T-helper 2 cell treated with Interferon-gamma antibody and Interleukin-4, amounts not matched to agents 5 μg/mL and 100 μg/mL, for 36 hours (primary cell): ENCODE data around the gene PRICKLE4.

Experiments used
- DNase-seq: peaks from one replicate; pipeline ENCODE4 v3.0.0; 2021; ENCODE audit warnings: low spot score
- H3K27ac Mint-ChIP-seq: one replicate; pipeline ENCODE4 v1.8.0; 2021; ENCODE audit warnings: mild to moderate bottlenecking, mixed read lengths
- H3K27me3 Mint-ChIP-seq: one replicate; pipeline ENCODE4 v1.8.0; 2021; ENCODE audit warnings: low read depth, mixed read lengths
- H3K36me3 Mint-ChIP-seq: one replicate; pipeline ENCODE4 v1.8.0; 2021; ENCODE audit warnings: low read depth, mixed read lengths
- H3K4me1 Mint-ChIP-seq: one replicate; pipeline ENCODE4 v1.8.0; 2021; ENCODE audit warnings: low read depth, mixed read lengths
- H3K4me3 Mint-ChIP-seq: one replicate; pipeline ENCODE4 v1.8.0; 2022; ENCODE audit warnings: mild to moderate bottlenecking, moderate library complexity, mixed read lengths
- H3K9me3 Mint-ChIP-seq: one replicate; pipeline ENCODE4 v1.8.0; 2021; ENCODE audit warnings: mixed read lengths

The PRICKLE4 gene

GRCh38 chr6:41739041-41739440 lies 41.5 kb upstream of the PRICKLE4 start:
- DNase-seq = no peak
- no peak overlapping the region for H3K27ac Mint-ChIP-seq
- H3K9me3 Mint-ChIP-seq = no peaks in the 10 kb centered on the region
- no peaks in the 10 kb centered on the region for H3K27me3 Mint-ChIP-seq
- no peak overlapping the region for H3K4me3 Mint-ChIP-seq
- H3K4me1 Mint-ChIP-seq = peaks cover 3% of the 10 kb centered on the region
- H3K36me3 Mint-ChIP-seq = no peaks in the 10 kb centered on the region

DNA sequence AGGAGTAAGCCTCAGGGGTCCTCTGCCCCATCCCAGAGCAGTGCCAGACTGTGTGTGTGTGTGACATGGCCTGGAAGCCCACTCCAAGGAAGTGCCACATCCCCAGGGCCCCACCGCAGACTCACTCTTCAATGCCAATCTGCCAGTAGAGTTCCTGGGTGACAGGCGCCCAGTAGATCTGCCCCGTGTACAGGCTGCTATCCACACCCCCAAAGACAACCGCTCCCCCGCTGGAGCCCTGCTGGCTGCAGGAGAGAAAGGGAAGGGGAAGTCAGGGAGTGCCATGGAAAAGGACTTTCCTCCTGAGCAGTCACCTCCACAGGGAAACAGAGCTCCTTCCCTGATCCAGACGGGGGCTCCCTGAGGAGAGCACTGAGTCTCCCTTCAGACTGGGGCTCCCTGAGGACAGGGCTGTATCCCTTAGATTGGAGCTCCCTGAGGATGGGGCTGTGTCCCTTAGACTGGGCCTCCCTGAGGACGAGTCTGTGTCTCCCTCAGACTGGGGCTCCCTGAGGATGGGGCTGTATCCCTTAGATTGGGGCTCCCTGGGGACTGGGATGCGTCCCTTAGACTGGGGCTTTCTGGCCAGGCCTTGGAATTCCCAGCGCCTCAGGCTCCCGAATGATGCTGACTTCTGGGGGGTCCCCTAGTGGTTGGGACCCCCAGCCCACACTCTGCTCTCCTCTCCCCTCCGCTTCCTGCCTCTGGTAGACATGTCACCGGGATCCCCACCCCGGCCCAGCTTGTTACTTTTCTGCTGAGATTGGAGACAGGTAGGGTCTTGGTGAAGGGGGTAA lies 40.0 kb upstream of the PRICKLE4 start:
- H3K4me1 Mint-ChIP-seq = peaks cover 3% of the 10 kb centered on the region
- no peak overlapping the region for H3K4me3 Mint-ChIP-seq
- no peaks in the 10 kb centered on the region for H3K36me3 Mint-ChIP-seq
- DNase-seq = no peak
- H3K27ac Mint-ChIP-seq = no peak overlapping the region
- H3K27me3 Mint-ChIP-seq = no peaks in the 10 kb centered on the region
- H3K9me3 Mint-ChIP-seq = no peaks in the 10 kb centered on the region

GRCh38 chr6:41741625-41742490 lies 38.7 kb upstream of the PRICKLE4 start:
- H3K27ac Mint-ChIP-seq = no peak overlapping the region
- H3K4me3 Mint-ChIP-seq = no peak overlapping the region
- H3K36me3 Mint-ChIP-seq = no peaks in the 10 kb centered on the region
- H3K27me3 Mint-ChIP-seq = no peaks in the 10 kb centered on the region
- no peak for DNase-seq
- no peaks in the 10 kb centered on the region for H3K4me1 Mint-ChIP-seq
- no peaks in the 10 kb centered on the region for H3K9me3 Mint-ChIP-seq

DNA sequence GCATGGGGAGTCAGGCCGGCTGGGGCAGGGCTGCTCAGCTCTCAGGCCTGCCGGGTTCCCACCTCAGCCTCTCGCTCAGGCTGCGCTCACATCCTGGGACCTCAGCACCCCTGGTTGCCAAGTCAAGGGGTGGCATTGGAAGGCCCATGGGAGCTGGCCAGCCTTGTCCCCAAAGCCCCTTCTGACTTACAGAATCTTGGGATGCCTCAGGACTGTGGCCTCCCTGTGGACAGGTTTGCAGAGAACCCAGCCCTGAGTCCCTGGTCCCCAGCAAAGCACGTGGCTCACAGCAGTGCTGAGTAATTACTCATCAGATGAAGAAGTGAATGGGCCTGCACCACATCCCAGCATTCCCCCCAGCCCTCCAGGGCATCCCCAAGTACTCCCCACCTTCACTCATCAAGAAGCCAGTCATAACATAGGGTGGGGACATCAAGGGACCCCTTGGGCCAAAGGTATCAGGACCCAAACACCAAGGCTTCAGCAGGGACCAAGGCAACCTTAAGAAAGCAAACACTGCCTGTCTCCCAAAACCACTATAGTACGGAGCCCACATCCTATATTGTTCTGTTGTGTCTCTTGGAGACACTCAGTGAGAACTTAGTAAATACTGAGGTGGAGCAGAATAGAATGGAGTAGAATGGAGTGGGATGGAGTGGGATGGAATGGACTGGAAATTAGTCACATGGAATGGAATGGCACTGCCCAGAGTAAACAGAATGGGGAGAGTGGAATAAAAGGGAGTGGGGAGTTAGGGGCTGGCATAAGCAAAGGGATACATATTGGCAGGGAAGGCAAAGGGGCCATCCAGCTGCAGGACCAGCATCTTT lies 37.0 kb upstream of the PRICKLE4 start:
- no peaks in the 10 kb centered on the region for H3K4me1 Mint-ChIP-seq
- no peaks in the 10 kb centered on the region for H3K36me3 Mint-ChIP-seq
- no peak overlapping the region for H3K4me3 Mint-ChIP-seq
- no peaks in the 10 kb centered on the region for H3K27me3 Mint-ChIP-seq
- no peaks in the 10 kb centered on the region for H3K9me3 Mint-ChIP-seq
- DNase-seq = no peak
- no peak overlapping the region for H3K27ac Mint-ChIP-seq

DNA sequence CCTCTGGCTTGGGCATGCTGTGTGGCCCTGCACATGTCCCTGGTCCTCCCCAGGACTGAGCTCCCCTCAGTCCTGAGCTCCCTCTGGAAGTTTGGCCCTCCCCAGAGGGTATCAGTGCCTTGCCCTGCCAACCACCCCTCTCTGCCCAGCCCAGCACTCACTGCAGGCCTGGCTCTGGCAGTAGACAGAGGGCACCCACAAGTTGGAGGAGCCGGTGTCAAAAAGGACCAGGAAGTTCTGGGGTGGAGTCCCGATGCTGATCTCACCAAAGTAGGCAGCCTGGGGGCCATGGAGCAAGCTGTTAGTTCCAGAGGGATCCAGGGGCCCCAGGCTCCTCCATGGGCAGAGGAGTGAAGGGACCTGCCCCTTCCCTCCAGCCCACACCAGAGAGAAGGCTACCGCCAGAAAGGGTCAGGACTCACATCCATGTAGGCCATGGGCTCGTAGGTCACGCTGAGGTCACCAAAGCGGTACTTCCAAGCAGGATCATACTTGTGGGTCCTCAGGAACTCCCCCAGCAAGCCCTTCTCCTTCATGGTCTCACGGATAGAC lies 36.3 kb upstream of the PRICKLE4 start:
- DNase-seq = no peak
- H3K4me1 Mint-ChIP-seq = no peaks in the 10 kb centered on the region
- H3K36me3 Mint-ChIP-seq = no peaks in the 10 kb centered on the region
- no peaks in the 10 kb centered on the region for H3K9me3 Mint-ChIP-seq
- H3K4me3 Mint-ChIP-seq = no peak overlapping the region
- no peaks in the 10 kb centered on the region for H3K27me3 Mint-ChIP-seq
- no peak overlapping the region for H3K27ac Mint-ChIP-seq

GRCh38 chr6:41746107-41746506 lies 34.5 kb upstream of the PRICKLE4 start:
- no peaks in the 10 kb centered on the region for H3K4me1 Mint-ChIP-seq

GRCh38 chr6:41747256-41748101 lies 33.1 kb upstream of the PRICKLE4 start, which contains the start of gene PGC:
TSS of gene PGC (minus strand) at chr6:41747397. CDS start at chr6:41747334, 63 bp downstream.
- DNase-seq = no peak
- H3K4me3 Mint-ChIP-seq = no peak within 1 kb of the TSS
- no peaks in the 10 kb centered on the region for H3K36me3 Mint-ChIP-seq
- H3K27ac Mint-ChIP-seq = no peak within 1 kb of the TSS
- peaks cover 10% of the 10 kb centered on the region for H3K27me3 Mint-ChIP-seq
- no peaks in the 10 kb centered on the region for H3K4me1 Mint-ChIP-seq
- no peaks in the 10 kb centered on the region for H3K9me3 Mint-ChIP-seq

More at GRCh38 chr6:41746107-41746506, 34.5 kb upstream of the PRICKLE4 start:
- Mint-ChIP-seq H3K4me3 (no peak overlapping the region), H3K9me3 (no peaks in the 10 kb centered on the region), H3K36me3 (no peaks in the 10 kb centered on the region), H3K27me3 (peaks cover 8% of the 10 kb centered on the region), H3K27ac (no peak overlapping the region)
- DNase-seq = no peak

GRCh38 chr6:41748102-41748477 lies 32.5 kb upstream of the PRICKLE4 start:
- Mint-ChIP-seq H3K4me1 (no peaks in the 10 kb centered on the region), H3K36me3 (no peaks in the 10 kb centered on the region), H3K4me3 (no peak overlapping the region), H3K27ac (no peak overlapping the region), H3K27me3 (peaks cover 11% of the 10 kb centered on the region), H3K9me3 (no peaks in the 10 kb centered on the region)
- no peak for DNase-seq

DNA sequence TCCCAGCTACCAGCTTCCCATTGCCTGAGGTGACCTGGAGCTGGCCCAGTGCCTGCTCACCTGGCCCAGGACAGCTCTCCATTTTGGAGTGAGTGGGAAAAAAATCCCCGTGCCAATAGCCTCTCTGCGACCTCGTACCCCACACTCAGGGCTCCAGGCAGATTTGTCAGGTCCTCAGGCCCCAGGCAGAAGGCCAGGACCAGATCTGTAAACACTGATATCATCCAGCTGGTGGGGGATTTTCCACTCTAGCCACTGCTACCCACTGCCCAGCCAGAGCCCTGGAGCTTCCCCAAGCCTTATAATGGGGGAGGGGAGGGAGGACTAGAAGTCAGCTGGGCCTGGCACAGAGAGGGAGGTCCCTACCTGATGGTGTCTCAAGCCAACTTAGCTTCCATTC lies 32.0 kb upstream of the PRICKLE4 start:
- Mint-ChIP-seq H3K36me3 (no peaks in the 10 kb centered on the region), H3K9me3 (no peaks in the 10 kb centered on the region), H3K4me3 (no peak overlapping the region), H3K27me3 (peaks cover 15% of the 10 kb centered on the region), H3K27ac (no peak overlapping the region), H3K4me1 (no peaks in the 10 kb centered on the region)
- DNase-seq = no peak

DNA sequence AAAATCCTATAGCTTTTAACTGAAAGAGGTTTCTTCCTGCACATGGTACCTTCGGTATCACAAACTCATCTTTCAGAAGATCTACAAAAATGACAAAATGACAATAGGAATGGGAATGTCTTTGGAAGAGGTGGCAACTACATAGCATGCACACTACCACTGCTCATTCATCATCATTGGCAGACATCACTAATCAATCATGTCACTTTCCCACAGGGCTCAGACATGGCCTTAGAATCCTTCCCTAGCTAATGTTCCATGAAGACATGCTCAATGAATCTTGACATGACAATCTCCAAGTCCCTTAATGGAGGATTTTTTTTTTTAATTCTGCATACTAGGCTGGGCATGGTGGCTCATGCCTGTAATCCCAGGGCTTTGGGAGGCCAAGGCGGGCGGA lies 30.2 kb upstream of the PRICKLE4 start:
- H3K27ac Mint-ChIP-seq = no peak overlapping the region
- no peak for DNase-seq
- H3K9me3 Mint-ChIP-seq = no peaks in the 10 kb centered on the region
- no peaks in the 10 kb centered on the region for H3K36me3 Mint-ChIP-seq
- H3K27me3 Mint-ChIP-seq = peaks cover 26% of the 10 kb centered on the region
- H3K4me3 Mint-ChIP-seq = no peak overlapping the region
- H3K4me1 Mint-ChIP-seq = no peaks in the 10 kb centered on the region

GRCh38 chr6:41755895-41756294 lies 24.7 kb upstream of the PRICKLE4 start:
- Mint-ChIP-seq H3K36me3 (no peaks in the 10 kb centered on the region), H3K4me3 (no peak overlapping the region), H3K27me3 (peaks cover 22% of the 10 kb centered on the region), H3K4me1 (no peaks in the 10 kb centered on the region), H3K27ac (no peak overlapping the region), H3K9me3 (no peaks in the 10 kb centered on the region)
- no peak for DNase-seq

GRCh38 chr6:41756354-41756753 lies 24.2 kb upstream of the PRICKLE4 start:
- peaks cover 18% of the 10 kb centered on the region for H3K27me3 Mint-ChIP-seq
- H3K4me3 Mint-ChIP-seq = no peak overlapping the region
- no peaks in the 10 kb centered on the region for H3K36me3 Mint-ChIP-seq
- H3K4me1 Mint-ChIP-seq = no peaks in the 10 kb centered on the region
- no peak for DNase-seq
- H3K27ac Mint-ChIP-seq = no peak overlapping the region
- H3K9me3 Mint-ChIP-seq = no peaks in the 10 kb centered on the region

- H3K9me3 Mint-ChIP-seq = no peaks in the 10 kb centered on the region
- H3K4me3 Mint-ChIP-seq = no peak overlapping the region
- no peaks in the 10 kb centered on the region for H3K4me1 Mint-ChIP-seq
- no peaks in the 10 kb centered on the region for H3K36me3 Mint-ChIP-seq
- peaks cover 18% of the 10 kb centered on the region for H3K27me3 Mint-ChIP-seq
- no peak for DNase-seq
- no peak overlapping the region for H3K27ac Mint-ChIP-seq
These were observed 23.3 kb upstream of the PRICKLE4 start for GRCh38 chr6:41757271-41757670.
